Glomerular visceral epithelial cell (primary cell): Measurements from ENCODE around the gene SF1.

ENCODE experiments used
- DNase-seq: peaks from one replicate; pipeline ENCODE4 v3.0.0-alpha.2; 2016; ENCODE audit errors: extremely low spot score

SF1 gene

DNA sequence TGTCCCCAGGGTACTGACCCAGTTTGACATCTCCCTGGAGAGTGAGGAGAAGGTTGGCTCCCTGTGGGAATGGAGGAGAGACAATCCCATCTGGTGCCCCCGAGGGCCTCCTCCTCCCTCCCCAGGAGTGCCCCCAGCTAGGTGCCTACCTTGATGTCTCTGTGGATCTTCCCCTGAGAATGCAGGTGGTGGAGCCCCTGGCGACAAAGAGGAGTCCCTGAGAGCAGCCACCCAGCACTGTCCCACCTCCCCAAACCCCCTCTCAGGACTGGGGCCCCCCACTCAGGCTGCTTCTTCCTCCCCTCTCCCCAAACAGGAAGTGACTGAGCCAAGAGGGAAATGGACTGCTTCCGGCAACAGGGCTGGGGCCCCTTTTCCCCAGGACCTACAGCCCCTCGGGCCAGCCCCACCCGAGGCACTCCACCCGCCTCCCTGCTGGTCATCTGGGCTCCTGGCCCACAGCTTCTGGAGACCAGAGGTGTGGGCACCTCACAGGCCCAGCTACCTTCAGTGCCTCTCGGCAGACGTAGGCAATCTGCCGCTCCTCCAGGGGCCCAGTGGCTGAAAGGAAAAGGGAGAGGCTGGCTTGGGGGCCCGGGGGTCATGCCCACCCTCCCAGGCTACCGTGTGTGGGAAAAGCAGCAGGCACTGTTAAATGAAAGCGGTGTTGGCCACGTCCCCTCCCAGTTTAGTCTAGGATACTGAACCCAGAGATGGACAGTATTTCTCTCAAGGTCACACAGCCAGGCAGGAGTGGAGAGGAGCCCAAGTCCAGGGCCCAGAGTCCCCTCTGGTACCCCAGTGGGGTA lies 23.4 kb upstream of the SF1 start:
- no peak for DNase-seq

DNA sequence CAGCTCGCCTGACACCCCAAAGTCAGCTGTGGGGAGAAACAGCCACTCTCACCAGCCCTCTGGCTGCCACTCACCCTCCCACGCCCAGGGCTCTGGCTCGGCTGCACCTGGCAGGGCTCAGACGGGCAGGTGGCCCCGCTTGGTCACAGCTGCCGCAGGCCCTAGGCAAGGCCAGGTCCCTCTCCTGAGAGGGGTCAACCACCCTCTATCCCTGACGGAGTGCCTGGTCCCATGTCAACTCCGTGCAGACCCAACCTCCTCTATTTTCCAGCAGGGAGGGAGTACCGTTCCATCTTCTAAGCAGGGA lies 22.8 kb upstream of the SF1 start:
- no peak for DNase-seq

DNA sequence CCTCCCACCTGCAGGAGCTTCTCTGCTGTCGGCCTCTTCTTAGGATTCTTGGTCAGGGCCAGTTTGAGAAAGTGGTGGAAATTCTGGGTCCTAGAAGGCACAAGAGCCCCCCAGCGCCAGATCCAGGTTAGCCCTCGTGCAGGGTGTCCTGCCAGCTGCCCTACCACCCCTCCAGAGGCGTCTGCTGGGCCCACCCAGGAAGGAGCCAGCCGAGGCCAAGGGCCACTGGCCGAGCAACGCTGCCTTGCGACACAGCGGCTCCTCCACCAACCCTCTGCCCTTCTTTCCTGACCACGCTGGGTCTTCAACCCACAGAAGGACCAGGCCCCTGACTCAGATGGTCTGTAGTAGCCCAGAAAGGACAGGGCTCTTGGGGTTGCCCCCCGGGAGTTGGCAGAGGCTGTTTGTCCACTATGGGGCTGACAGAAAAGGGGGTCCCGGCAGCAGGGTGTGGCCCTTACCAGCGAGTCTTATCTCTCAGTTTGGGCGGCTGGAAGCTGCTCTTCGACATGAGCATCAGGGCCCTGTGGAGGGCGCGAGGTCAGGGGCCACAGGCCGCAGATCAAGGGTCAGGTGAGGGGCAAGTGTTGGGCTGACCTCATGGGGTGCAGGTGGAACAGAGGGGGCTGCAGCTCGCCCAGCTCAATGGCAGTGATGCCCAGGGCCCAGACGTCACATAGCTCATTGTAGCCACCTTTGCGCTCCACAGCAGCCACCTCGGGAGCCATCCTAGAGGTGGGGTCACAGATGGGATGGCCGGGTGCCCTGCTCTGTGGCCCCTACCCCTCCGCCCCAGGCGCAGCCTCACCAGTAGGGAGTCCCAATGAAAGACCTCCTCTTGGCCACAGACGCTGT lies 22.2 kb upstream of the SF1 start:
- DNase-seq: no peak

DNA sequence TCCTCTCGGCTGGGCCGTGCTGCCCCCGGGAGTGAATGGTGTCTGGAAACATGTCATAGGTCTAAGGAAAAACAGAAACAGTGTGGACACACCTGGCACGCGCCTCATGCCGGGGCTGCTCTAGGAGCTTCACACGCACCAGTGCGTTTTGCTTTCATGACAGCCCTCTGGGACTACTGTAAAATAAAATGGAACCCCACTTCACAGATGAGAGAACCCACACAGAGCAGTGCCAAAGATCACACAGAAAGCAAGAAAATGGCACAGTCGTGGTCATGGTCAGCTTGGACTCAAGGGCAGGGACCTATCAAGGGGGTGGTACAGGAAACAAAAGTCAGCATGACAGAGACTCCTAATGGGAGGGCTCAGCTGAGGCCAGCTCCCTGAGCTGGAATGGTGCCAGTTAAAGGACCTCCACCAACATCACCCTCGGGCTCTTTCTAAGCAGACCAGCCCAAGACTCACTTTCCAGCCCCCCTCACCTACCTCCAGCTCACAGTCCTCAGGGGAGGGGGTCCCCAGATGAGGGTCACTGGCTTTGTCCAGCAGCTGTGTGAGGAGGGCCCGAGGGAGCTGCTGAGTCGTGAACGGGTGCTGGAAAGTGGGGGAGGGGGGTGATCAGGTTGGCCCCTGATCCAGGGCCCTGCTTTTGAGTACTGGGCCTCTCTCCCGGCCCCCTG lies 21.4 kb upstream of the SF1 start:
- DNase-seq: no peak

DNA sequence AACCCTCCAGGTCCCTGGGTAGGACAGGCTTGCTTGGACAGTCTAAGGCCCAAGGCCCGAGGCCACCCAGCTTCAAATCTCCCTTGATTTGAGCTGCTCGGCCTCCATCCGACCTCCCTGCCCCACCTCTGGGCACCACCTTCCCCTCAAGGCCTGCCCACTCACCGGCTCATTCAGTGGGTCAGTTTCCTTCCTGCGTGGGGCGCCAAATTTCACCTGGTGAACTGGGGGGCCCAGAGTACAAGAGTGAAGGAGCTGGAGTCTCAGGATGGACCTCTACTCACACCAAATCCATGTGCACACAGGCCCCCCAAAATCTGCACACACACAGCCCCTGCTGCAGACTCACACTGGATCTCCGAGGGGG lies 20.9 kb upstream of the SF1 start:
- DNase-seq: no peak

DNA sequence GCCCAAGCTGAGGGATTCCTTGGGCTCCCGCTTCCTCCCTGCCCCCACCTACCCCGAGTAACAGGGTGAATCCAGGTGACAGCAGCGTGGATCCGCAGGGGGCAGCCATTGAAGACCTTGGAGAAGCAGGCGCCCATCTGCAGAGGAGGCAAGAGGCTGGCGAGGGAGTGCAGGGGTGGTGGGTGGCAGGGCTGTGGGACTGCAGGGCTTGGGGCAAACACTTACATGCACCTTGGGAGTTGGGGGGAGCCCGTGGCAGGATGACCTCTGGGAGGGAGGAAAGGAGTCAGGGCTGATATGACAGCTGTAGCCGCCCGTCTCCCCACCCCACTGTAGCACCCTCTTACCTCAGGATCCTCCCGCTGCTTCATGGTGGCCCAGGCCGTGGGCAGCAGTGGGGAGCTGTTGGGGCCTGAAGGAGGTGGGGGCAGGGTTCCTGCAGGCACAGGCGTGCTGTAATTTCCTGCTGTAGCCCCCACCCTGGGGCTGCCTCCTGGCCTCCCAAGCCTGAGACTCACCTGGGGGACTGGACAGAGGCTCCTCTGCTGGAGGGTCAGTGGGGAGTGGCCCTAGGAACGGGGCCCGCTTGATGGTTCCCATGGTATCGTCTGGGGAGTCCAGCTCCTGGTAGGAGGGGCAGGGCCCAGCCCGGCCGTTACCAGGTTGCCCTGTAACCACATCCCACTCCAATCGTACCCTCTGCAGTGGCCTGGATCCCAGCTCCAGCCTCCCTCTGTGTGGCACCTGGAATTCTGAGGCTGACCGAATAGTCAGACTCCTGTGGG lies 18.6 kb upstream of the SF1 start:
- no peak for DNase-seq

DNA sequence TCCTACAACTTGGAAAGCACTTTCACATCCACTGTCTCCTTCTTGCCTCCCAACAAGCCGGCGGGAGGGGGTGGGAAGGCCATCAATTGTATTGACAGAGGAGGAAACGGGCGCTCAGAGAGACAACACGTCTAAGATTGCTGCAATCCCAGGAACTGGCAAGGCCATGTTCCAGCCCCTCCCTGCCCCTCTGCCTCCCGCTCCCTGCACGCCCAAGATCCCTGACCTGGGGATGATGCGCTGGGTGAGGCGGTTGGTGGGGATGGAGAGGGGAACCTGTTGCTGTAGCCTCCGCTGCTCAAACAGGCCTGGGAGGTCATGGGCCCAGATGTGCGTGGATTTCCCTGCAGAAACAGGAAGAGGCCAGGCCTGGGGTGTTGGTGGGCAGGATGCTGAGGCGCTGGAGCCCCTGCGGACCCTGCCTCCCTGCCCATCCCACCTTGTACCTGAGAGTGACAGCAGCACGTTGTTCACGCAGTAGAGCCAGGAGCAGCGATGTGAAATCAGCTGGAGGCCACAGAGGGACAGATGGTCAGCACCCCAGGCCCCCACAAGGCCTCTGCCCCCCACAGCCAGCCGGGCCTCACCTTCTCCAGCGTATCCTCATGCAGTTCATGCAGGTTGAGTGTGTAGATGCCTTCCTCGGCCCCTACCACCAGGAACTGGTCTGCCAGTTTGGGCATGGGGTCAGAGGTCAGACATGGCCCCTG lies 17.9 kb upstream of the SF1 start:
- no peak for DNase-seq

DNA sequence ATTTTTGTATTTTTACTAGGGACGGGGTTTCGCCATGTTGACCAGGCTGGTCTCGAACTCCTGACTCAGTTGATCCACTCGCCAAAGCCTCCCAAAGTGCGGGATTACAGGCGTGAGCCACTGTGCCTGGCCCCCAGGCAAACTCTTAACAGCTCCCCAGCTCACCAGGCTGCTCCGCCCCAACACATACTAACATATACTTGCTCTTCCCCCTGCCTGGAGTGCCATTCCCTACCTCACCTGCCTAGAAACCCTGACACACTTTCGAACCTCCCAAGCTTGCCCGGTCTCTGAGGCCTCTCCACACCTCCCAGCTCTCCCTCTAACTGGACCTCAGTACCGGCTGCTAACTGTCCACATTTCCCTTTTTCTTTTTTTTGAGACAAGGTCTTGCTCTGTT lies 16.2 kb upstream of the SF1 start:
- no peak for DNase-seq

DNA sequence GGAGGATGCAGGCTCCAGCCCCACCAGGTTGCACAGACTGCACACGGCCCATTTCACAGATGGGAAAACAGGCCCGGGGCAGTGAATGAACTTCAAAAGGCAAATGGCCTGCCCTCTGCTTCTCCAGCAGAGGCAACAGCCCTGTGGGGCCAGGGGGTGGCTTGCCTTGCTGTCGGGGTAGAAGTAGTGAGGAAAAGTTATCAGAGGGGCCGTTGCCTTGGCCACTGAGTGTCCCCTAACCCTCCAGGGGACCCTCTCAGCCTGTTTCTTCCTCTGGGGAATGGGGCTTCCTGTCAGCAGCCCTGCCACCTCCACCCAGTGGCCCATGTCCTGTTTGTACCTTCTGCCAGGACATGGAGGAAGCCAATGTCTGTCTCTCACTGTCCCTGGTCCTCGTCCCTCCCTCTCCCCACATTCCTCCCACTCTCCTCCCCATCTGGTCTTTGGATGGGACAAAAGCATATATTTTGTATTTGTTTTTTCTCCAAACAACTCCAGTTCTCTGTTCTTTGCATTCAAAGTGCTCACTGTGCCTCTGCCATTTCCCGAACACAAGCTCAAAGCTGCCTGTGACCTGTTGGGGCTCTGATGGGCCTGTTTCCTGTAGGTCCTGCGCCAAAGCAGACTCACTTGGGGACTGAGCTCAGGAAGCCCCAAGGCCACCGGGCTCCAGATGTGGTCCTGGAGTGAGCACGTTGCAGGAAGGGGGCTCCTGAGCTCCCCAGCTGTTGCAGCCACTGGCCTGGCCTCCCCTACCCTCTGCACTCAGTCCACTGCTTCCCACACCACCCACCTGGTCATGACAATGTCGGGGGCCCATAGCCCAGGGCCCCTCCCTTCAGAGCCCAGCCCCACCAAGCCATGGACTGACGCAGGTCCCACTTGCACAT lies 15.2 kb upstream of the SF1 start:
- no peak for DNase-seq

DNA sequence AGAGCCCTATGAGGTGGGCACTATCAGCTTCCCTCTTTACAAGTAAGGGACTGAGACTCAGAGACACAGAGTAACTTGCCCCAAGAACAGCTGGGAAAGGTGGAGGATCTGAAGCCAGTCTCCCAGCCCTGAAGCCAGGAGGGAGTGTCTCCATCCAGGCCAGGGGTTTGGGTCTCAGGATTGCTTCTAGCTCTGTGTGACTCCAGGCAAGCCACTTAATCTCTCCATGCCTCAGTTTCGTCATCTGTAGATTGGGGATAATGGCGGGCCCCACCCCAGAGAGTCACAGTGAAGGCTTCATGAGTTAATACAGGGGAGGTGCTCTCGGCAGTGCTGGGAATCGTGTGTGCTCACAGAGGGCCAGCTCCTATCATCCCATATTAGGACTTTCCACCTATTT lies 14.1 kb upstream of the SF1 start:
- DNase-seq: no peak

DNA sequence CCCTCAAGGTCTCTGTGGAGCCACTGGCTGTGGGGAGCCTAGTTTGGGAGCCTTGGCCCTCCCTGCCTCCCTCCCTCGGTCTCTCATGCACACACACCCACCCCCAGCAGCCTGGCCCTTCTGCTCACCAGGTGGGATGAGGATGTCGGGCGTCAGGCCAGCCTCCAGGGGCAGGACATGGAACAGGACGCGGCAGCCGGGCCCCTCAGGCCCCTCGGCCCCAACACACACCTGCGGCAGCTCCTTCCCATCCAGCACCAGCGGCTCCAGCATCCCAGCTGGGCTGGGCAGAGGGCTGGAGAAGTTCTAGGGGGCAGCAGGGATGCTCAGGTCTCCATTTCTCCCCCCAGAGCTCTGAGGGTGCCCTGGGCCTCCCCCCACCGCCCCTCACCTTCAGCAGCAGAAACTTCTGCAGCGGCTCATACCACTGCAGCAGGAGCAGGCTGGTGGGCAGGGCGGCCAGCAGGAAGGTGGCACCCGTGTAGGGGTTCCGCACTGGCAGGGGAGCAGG lies 13.5 kb upstream of the SF1 start:
- no peak for DNase-seq

DNA sequence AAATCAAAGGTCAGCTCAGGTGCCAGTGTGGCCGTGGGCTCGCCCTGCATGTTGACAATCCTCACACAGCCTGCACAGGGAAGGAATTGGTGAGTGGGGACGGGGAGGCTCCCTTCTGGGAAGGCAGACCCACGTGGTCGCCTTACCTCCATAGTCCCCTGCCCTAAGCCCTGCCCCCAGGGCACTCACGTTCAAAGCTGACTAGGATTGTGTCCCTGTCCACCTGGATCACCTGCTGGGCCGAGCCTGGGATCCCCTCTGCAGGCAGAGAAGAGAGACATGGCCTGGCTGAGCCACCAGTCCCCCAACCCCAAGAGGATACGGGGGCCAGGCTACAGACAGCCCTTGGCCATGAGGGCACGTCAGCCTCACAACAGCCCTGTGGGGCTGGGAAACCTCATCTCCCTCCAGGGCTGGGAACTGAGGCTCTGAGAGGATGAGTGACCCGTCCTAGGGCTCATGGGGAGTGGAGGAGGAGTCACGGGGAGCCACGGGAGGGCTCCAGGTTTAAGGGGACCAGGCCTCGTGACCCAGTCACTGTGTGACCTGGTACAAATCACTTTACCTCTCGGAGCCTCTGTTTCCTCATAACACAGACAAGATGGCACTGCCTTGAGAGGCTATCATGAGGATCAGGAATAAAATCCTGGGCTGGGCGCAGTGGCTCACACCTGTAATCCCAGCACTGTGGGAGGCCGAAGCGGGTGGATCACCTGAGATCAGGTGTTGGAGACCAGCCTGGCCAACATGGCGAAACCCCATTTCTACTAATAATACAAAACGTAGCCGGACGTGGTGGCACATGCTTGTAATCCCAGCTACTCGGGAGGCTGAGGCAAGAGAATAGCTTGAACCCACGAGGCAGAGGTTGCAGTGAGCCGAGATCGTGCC lies 12.1 kb upstream of the SF1 start:
- DNase-seq: no peak

DNA sequence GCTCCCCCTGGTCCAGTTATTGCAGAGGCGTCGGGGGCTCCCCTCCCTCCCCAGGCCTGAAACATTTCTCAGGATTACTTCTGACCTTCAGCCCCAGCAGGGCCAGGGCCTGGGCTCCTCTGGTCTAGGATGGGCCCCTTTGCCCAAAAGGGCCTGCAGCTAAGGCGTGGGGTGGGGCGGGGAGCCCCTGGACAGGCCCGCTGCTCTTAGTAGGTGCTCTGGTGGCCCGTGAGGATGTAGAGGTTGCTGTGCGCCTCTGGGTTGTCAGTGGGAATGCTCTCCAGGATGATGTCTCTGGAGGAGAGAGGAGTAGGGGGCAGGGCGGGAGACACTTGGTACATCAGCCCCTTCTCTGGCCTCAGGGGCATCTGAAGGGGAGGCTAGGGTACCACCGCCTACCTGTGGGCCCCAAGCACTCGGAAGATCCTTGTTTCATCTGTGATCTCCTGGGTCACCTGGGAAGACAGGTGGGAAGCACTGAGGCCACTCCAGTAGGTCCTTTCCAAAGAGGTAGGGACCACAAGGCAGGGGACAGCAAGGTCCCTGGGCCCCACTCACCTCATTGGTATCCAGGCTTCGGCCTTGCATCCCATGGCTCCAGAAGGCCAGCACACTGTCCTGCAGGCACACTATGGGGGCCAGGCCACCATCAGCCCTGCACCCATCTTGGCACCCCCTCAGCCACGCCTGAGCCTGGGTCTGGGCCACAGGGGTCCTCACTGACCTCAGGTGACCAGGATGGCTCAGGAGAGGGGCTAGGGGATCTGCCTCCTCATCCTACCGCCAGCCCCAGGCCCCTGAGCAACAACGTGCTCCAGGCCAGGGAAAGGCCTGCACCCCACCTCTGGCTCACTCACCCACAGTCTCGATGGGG lies 11.2 kb upstream of the SF1 start:
- no peak for DNase-seq

DNA sequence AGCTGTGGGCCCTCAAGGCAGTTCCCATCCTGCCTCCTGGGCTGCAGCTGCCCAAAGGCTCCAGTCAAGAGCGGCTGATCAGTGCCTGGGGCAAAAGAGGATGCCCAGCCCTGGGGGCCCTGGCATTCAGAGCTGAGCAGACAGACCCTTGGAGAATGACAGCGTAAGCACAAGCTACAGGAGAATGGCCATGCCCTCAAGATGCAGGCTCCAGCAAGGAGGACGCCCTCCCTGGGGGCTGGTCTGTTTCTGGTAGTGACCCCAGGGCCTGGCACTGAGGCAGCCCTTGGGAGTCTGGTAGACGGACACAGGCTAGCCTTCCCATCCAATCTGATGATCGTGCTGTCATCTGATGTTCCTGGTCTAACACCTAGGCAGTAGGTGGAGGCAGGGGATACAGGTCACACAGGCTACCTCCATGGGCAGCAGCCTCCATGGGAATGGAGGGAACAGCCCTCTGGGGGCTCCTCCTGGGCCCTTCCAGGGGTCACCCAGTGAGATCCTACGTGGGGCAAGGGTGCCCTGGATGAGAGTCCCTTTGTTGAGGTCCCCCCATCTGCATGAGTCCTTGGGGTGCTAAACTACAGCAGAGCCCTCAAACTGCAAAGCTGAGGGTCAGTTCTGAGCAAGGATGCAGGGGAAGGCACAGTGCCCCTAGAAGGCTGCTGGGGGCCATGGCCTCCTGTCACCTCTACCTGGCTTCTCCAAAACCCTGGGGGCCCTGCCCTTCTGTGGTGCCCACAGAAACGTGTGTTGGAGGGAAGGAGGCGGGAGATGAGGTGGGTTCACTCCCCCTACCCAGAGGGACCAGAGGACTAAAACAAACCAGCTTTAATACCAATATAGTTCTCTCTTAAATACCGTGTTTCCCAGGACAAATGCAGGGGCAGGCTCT lies 10.2 kb upstream of the SF1 start:
- DNase-seq: no peak

DNA sequence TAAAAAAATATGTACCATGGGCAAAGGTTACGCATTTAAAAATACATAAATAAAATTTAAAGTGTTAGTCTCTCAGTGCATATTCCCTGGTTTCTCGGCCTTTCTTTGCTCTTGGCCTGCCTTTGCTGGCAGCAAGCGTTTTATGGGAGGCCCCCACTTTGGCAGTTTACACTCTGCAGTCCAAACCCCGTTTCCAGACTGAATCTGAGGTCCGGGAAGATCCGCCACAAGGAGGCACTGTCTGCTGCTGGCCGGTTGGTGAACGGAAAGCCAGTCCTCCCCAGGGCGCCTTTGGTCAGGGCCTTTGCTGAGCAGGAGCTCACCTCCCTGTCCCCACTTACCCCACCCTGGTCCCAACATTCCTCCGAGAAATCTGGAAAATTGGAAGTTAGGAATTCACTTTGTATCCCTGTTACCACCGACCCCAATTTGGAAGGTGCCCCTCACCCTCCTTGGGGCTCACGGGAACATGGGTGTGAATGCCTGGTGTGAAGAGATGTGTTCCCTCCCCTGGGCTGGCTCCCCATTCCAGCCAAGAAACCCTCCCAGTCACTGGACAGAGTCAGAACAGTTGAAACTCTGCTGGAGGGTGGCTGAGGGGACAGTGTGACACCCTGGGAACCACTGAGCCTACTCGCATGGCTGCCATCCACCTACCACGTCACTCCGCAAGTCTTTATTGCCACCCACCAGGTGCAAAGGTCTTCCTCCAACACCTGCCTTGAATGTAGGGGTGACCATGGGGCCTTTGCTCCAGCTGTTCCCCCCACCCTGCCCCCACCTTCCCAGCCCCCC lies 9.4 kb upstream of the SF1 start:
- DNase-seq: peak; percentile 36

DNA sequence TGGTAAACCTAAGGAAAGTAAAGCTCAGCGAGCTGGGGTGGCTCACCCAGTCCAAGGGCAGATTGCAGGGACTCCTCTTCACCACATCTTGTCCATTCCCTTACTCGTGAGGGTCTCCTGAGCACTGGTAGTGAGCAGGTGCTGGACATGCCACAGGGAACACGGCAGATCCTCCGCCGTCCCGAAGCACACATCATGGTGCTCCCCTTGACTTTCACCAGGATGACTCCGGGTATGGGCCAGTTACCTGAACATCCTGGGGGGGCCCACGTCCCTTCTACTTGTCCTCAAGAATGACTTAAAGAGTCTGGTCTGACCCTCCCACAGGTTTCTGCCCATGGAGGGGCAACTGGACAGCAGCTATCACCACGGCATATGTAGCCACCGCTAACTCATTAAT lies 8.0 kb upstream of the SF1 start:
- DNase-seq: no peak
